Stimulated activated CD8-positive, alpha-beta memory T cell treated with anti-CD3 and anti-CD28 coated beads, Interleukin-7, amount 100 ng/mL, for 24 hours (primary cell): ENCODE results near the gene PREX1.

Source experiments
- DNase-seq: peaks from one replicate; pipeline ENCODE4 v3.0.0-alpha.2; 2020; ENCODE audit warnings: low read depth

Gene PREX1

DNA sequence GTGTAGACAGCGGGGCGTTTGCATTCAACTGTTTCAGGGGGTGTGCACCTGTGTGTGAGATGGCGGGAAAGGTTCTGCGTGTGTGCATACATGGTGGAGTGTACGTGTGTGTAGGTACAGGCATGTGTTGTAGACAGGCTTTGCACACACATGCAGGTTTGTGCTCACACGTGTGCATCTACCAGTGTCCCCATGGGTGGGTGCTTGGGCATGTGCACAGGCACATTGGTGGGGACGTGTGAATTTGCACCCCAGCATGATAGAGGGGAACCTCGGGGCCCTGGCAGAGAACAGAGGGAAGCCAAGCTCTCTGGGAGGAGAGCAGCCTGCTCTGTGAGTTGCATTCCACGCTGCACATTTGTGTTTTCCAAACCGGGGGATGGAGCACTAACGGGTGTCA, 250.2 kb downstream of the PREX1 start:
- no peak for DNase-seq

DNA sequence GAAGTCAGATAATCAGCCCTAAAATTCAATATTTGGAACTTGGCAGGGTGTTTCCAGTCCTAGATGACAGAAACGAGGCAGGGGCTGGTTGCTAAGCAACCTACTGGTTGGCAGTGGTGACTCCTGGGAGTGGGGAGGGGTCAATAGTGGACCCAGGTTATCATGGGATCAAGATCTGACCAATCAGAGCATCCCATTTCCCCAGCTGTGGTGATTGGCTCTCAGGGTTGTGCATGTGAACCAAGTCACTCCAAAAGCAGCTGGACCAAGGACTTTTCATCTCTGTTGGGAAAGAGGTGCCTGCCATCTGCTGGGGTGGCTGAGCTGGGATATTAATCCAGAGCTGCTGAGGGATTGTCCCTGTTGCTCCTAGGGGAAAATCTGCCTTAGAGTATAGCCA, 253.4 kb downstream of the PREX1 start:
- DNase-seq, result no peak
